ENCODE measurements around the gene NCBP2.

Gene NCBP2

GRCh38 chr3:196941729-196942225, 551 bp downstream of the NCBP2 start:
- peak; percentile 21 for DNase-seq (ENCODE audit: low read depth, low spot score)

GRCh38 chr3:196938576-196938975, 3.8 kb downstream of the NCBP2 start:
- DNase-seq (ENCODE audit: low read depth, low spot score) = no peak

GRCh38 chr3:196938124-196938523, 4.2 kb downstream of the NCBP2 start:
- DNase-seq (ENCODE audit: low read depth, low spot score) = no peak

- no peak for DNase-seq (ENCODE audit: low read depth, low spot score)
These were observed 6.0 kb downstream of the NCBP2 start for GRCh38 chr3:196936288-196936687.

- DNase-seq (ENCODE audit: low read depth, low spot score) = no peak
These were observed 9.7 kb downstream of the NCBP2 start for GRCh38 chr3:196932600-196932999.

- no peak for DNase-seq (ENCODE audit: low read depth, low spot score)
These were observed 10.3 kb downstream of the NCBP2 start for GRCh38 chr3:196931828-196932587.

GRCh38 chr3:196931157-196931556, 11.2 kb downstream of the NCBP2 start:
- no peak for DNase-seq (ENCODE audit: low read depth, low spot score)

GRCh38 chr3:196927571-196928453, 14.5 kb downstream of the NCBP2 start:
- DNase-seq (ENCODE audit: low read depth, low spot score) = no peak

GRCh38 chr3:196920733-196921132, 21.6 kb downstream of the NCBP2 start:
- DNase-seq (ENCODE audit: low read depth, low spot score) = no peak

GRCh38 chr3:196918968-196919367, 23.4 kb downstream of the NCBP2 start:
- DNase-seq (ENCODE audit: low read depth, low spot score) = no peak

- no peak for DNase-seq (ENCODE audit: low read depth, low spot score)
These were observed 25.3 kb downstream of the NCBP2 start for GRCh38 chr3:196916995-196917394.

- no peak for DNase-seq (ENCODE audit: low read depth, low spot score)
These were observed 26.1 kb downstream of the NCBP2 start for GRCh38 chr3:196916221-196916620.

- no peak for DNase-seq (ENCODE audit: low read depth, low spot score)
These were observed 27.0 kb downstream of the NCBP2 start for GRCh38 chr3:196915375-196915774.

- DNase-seq (ENCODE audit: low read depth, low spot score) = no peak
These were observed 27.5 kb downstream of the NCBP2 start for GRCh38 chr3:196914866-196915265.

- no peak for DNase-seq (ENCODE audit: low read depth, low spot score)
These were observed 38.6 kb downstream of the NCBP2 start for GRCh38 chr3:196903740-196904139.

GRCh38 chr3:196902296-196902695, 40.0 kb downstream of the NCBP2 start:
- DNase-seq (ENCODE audit: low read depth, low spot score) = no peak

GRCh38 chr3:196901768-196902167, 40.6 kb downstream of the NCBP2 start:
- DNase-seq (ENCODE audit: low read depth, low spot score) = no peak

- DNase-seq (ENCODE audit: low read depth, low spot score) = no peak
These were observed 46.1 kb downstream of the NCBP2 start for GRCh38 chr3:196896229-196896628.

GRCh38 chr3:196894557-196895295, 47.6 kb downstream of the NCBP2 start:
- no peak for DNase-seq (ENCODE audit: low read depth, low spot score)

GRCh38 chr3:196889844-196890708, 52.3 kb downstream of the NCBP2 start:
- no peak for DNase-seq (ENCODE audit: low read depth, low spot score)

GRCh38 chr3:196886144-196886543, 56.2 kb downstream of the NCBP2 start:
- DNase-seq (ENCODE audit: low read depth, low spot score) = no peak

Measured in brain pericyte (primary cell).